CD4-positive, alpha-beta T cell treated with Interleukin-6 at 100 ng/mL for 8 hours (primary cell): ENCODE results near the gene SORCS2.

ENCODE experiments used
- DNase-seq: peaks from one replicate; pipeline ENCODE4 v3.0.0-alpha.2; 2020; ENCODE audit warnings: mixed read lengths, low spot score

Gene SORCS2

GRCh38 chr4:7192252-7193029, at the start of gene SORCS2:
Gene SORCS2, plus strand, starts transcription at chr4:7192538.
- DNase-seq, result no peak

GRCh38 chr4:7144374-7145290, 47.7 kb upstream of the SORCS2 start:
- DNase-seq, result no peak

GRCh38 chr4:7145291-7145934, 46.9 kb upstream of the SORCS2 start:
- DNase-seq, result no peak

GRCh38 chr4:7146059-7146785, 46.1 kb upstream of the SORCS2 start:
- DNase-seq, result no peak

GRCh38 chr4:7146786-7147115, 45.6 kb upstream of the SORCS2 start:
- no peak for DNase-seq

GRCh38 chr4:7147261-7147660, 45.1 kb upstream of the SORCS2 start:
- no peak for DNase-seq

- DNase-seq, result no peak
Observed at GRCh38 chr4:7147661-7148310, 44.6 kb upstream of the SORCS2 start.

- no peak for DNase-seq
Observed at GRCh38 chr4:7148337-7148736, 44.0 kb upstream of the SORCS2 start.

- no peak for DNase-seq
Observed at GRCh38 chr4:7150036-7150635, 42.2 kb upstream of the SORCS2 start.

GRCh38 chr4:7151668-7152227, 40.6 kb upstream of the SORCS2 start:
- no peak for DNase-seq

- DNase-seq, result no peak
Observed at GRCh38 chr4:7153711-7154110, 38.6 kb upstream of the SORCS2 start.

- no peak for DNase-seq
Observed at GRCh38 chr4:7154351-7154981, 37.9 kb upstream of the SORCS2 start.

- DNase-seq, result no peak
Observed at GRCh38 chr4:7155590-7156071, 36.7 kb upstream of the SORCS2 start.

- DNase-seq, result no peak
Observed at GRCh38 chr4:7156328-7156727, 36.0 kb upstream of the SORCS2 start.

- no peak for DNase-seq
Observed at GRCh38 chr4:7156761-7157488, 35.4 kb upstream of the SORCS2 start.

GRCh38 chr4:7157666-7158065, 34.7 kb upstream of the SORCS2 start:
- DNase-seq, result no peak

GRCh38 chr4:7158081-7158750, 34.1 kb upstream of the SORCS2 start:
- DNase-seq, result no peak

GRCh38 chr4:7158991-7159390, 33.3 kb upstream of the SORCS2 start:
- no peak for DNase-seq

GRCh38 chr4:7159923-7160322, 32.4 kb upstream of the SORCS2 start:
- DNase-seq, result no peak
